Keratinocyte (primary cell): ENCODE data around the gene TM7SF3. TPM values are rescaled to one million over a fixed set of nuclear protein-coding genes. Genes with fewer than 3 reads are reported as not detected.
A peak's percentile ranks its signal among the peaks of the same experiment; 100 is the strongest.

Experiments
- DNase-seq: peaks from one replicate; pipeline ENCODE4 v3.0.0-alpha.2; 2011; ENCODE audit warnings: low read depth, missing footprints, low spot score
- FAIRE-seq: peaks from 2 replicates; lab custom pipeline; 2011; peaks lifted over from hg19 to GRCh38; lab: Jason Lieb, UNC
- H2AFZ ChIP-seq: 2 replicates; pipeline ENCODE4 v1.6.0; 2012; ENCODE audit warnings: low read length, control low read depth, inconsistent platforms; ENCODE audit not compliant: control insufficient read depth
- H3K27ac ChIP-seq: 2 replicates; pipeline ENCODE4 v1.5.1; 2011; ENCODE audit warnings: low read length; ENCODE audit not compliant: control insufficient read depth, insufficient read depth
- H3K27me3 ChIP-seq: 3 replicates; pipeline ENCODE4 v1.6.0; 2011; ENCODE audit warnings: low read length; ENCODE audit not compliant: control insufficient read depth, insufficient read depth; ENCODE audit errors: extremely low read depth
- H3K36me3 ChIP-seq, 2 experiments: 2 replicates in 1 of 2; 3 replicates in 1 of 2; pipeline ENCODE4 v1.5.1; 2011; ENCODE audit warnings: low read length in 2 of 2, mild to moderate bottlenecking in 1 of 2; ENCODE audit not compliant: control insufficient read depth in 2 of 2, insufficient read depth in 2 of 2; ENCODE audit errors: extremely low read depth in 1 of 2
- H3K4me1 ChIP-seq: 3 replicates; pipeline ENCODE4 v1.5.1; 2011; ENCODE audit warnings: low read length; ENCODE audit not compliant: control insufficient read depth, insufficient read depth; ENCODE audit errors: extremely low read depth
- H3K4me2 ChIP-seq: 3 replicates; pipeline ENCODE4 v1.6.0; 2011; ENCODE audit warnings: low read depth, low read length; ENCODE audit not compliant: control insufficient read depth, insufficient read depth; ENCODE audit errors: extremely low read depth
- H3K4me3 ChIP-seq, 3 experiments: fragments of 200-600 bp in 1 of 3; sonication (generic) in 1 of 3; 2 replicates in 2 of 3; 3 replicates in 1 of 3; pipeline ENCODE4 v1.5.1; 2011 to 2016; ENCODE audit warnings: low read length in 3 of 3, mild to moderate bottlenecking in 3 of 3, control low read depth in 2 of 3, inconsistent platforms in 1 of 3, low read depth in 1 of 3, mixed read lengths in 1 of 3, mixed run types in 1 of 3, moderate library complexity in 1 of 3; ENCODE audit not compliant: control insufficient read depth in 2 of 3, insufficient read depth in 2 of 3; ENCODE audit errors: extremely low read depth in 1 of 3
- H3K79me2 ChIP-seq: 2 replicates; pipeline ENCODE4 v1.6.0; 2012; ENCODE audit warnings: low read length; ENCODE audit not compliant: control insufficient read depth, insufficient read depth
- H3K9ac ChIP-seq: 3 replicates; pipeline ENCODE4 v1.6.0; 2011; ENCODE audit warnings: low read length; ENCODE audit not compliant: control insufficient read depth, insufficient read depth; ENCODE audit errors: extremely low read depth
- H3K9me1 ChIP-seq: 3 replicates; pipeline ENCODE4 v1.6.0; 2011; ENCODE audit warnings: low read length; ENCODE audit not compliant: control insufficient read depth, insufficient read depth; ENCODE audit errors: extremely low read depth
- H3K9me3 ChIP-seq: 2 replicates; pipeline ENCODE4 v1.5.1; 2012; ENCODE audit warnings: low read depth, low read length; ENCODE audit not compliant: control insufficient read depth
- H4K20me1 ChIP-seq: 3 replicates; pipeline ENCODE4 v1.6.0; 2011; ENCODE audit warnings: low read length; ENCODE audit not compliant: control insufficient read depth, insufficient read depth; ENCODE audit errors: extremely low read depth
- EZH2 ChIP-seq: IDR thresholded peaks from one replicate; pipeline ENCODE4 v1.6.1; 2012; ENCODE audit warnings: inconsistent platforms, mild to moderate bottlenecking, low read length, moderate library complexity
- dilution Hi-C: fragments of 300-500 bp; cut with MboI; formaldehyde crosslinking; loops from one replicate; pipeline ENCODE4 v1.7.0; 2020; ENCODE audit warnings: low sequenced_read_pairs; ENCODE audit not compliant: extremely low pct_ligation_motif_present
- polyA minus RNA-seq, 3 experiments: library from RNA; depleted of rRNA, polyadenylated mRNA; stranded (reverse); fragments of >200 nt; gene quantifications; 1 replicate in 1 of 3; 2 replicates in 1 of 3; 3 replicates in 1 of 3; pipeline ENCODE4 v1.2.3, GENCODE V29; 2011
- polyA plus RNA-seq, 5 experiments: library from polyadenylated mRNA; depleted of rRNA in 3 of 5; stranded (reverse) in 3 of 5; stranded (forward) in 1 of 5; unstranded in 1 of 5; fragments of >200 nt; gene quantifications; 1 replicate in 1 of 5; 2 replicates in 3 of 5; 3 replicates in 1 of 5; pipeline versions ENCODE4 v1.2.1 to v1.2.3, GENCODE V29; 2011 to 2012; ENCODE audit warnings: missing spikeins in 2 of 5, low read depth in 1 of 5, low replicate concordance in 1 of 5
- TF ChIP-seq, protein P1 (sequence below), 3 experiments: IDR thresholded peaks in 1 of 3; conservative IDR thresholded peaks in 1 of 3; optimal IDR thresholded peaks in 1 of 3; 2 replicates in 2 of 3; 3 replicates in 1 of 3; pipeline versions ENCODE3 to v1.5.1; 2011; ENCODE audit warnings: low read length in 3 of 3, mild to moderate bottlenecking in 3 of 3, moderate library complexity in 2 of 3, control low read depth in 1 of 3, inconsistent platforms in 1 of 3; ENCODE audit not compliant: insufficient read depth in 2 of 3; ENCODE audit errors: extremely low read depth in 1 of 3

TM7SF3 gene, protein sequence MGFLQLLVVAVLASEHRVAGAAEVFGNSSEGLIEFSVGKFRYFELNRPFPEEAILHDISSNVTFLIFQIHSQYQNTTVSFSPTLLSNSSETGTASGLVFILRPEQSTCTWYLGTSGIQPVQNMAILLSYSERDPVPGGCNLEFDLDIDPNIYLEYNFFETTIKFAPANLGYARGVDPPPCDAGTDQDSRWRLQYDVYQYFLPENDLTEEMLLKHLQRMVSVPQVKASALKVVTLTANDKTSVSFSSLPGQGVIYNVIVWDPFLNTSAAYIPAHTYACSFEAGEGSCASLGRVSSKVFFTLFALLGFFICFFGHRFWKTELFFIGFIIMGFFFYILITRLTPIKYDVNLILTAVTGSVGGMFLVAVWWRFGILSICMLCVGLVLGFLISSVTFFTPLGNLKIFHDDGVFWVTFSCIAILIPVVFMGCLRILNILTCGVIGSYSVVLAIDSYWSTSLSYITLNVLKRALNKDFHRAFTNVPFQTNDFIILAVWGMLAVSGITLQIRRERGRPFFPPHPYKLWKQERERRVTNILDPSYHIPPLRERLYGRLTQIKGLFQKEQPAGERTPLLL
- polyA plus RNA-seq (228 to 461 TPM (median 407 TPM) in 3 replicates), polyA minus RNA-seq (330 to 560 TPM (median 548 TPM) in 3 replicates)
- 53.1 TPM for polyA plus RNA-seq (2011; ENCODE audit: low read depth)
- polyA plus RNA-seq (2011; cell fraction: cytosol; rRNA removed), result 238 and 550 TPM in 2 replicates
- 412 and 455 TPM in 2 replicates for polyA plus RNA-seq (2011; cell fraction: nucleus; rRNA removed)
- 126 and 170 TPM in 2 replicates for polyA plus RNA-seq (2012; ENCODE audit: low replicate concordance)
- polyA minus RNA-seq (2011; cell fraction: cytosol; rRNA and poly(A)+ RNA removed), result 257 TPM
- polyA minus RNA-seq (2011; cell fraction: nucleus; rRNA and poly(A)+ RNA removed), result 276 and 427 TPM in 2 replicates

- FAIRE-seq (no peak), DNase-seq (peak; percentile 46)
- H3K9me3 ChIP-seq, result no peaks in the 10 kb centered on the region
- H3K9me1 ChIP-seq, result no peaks in the 10 kb centered on the region
- peaks cover 44% of the 10 kb centered on the region for H3K4me1 ChIP-seq
- H3K27me3 ChIP-seq, result no peaks in the 10 kb centered on the region
- H4K20me1 ChIP-seq, result no peaks in the 10 kb centered on the region
- dilution Hi-C loops, result no loop called here
- peak within 1 kb of the TSS; percentile 88 for H3K9ac ChIP-seq
- peak within 1 kb of the TSS; percentile 95 for H3K27ac ChIP-seq
- no peak for TF ChIP-seq EZH2
- TF ChIP-seq, protein P1, sequence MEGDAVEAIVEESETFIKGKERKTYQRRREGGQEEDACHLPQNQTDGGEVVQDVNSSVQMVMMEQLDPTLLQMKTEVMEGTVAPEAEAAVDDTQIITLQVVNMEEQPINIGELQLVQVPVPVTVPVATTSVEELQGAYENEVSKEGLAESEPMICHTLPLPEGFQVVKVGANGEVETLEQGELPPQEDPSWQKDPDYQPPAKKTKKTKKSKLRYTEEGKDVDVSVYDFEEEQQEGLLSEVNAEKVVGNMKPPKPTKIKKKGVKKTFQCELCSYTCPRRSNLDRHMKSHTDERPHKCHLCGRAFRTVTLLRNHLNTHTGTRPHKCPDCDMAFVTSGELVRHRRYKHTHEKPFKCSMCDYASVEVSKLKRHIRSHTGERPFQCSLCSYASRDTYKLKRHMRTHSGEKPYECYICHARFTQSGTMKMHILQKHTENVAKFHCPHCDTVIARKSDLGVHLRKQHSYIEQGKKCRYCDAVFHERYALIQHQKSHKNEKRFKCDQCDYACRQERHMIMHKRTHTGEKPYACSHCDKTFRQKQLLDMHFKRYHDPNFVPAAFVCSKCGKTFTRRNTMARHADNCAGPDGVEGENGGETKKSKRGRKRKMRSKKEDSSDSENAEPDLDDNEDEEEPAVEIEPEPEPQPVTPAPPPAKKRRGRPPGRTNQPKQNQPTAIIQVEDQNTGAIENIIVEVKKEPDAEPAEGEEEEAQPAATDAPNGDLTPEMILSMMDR (optimal IDR thresholded peaks at IDR 0.05 in 1 of 3, IDR thresholded peaks at IDR 0.05 in 1 of 3, conservative IDR thresholded peaks at IDR 0.05 in 1 of 3; ENCODE audit: extremely low read depth in 1 of 3, insufficient read depth in 2 of 3, low read length in 3 of 3), result peak; percentile 79 to 84 (median 83)
- peak within 1 kb of the TSS; percentile 97 for H3K4me2 ChIP-seq
- H3K36me3 ChIP-seq, result peaks cover 0 to 2% of the 10 kb centered on the region in 2 experiments
- peaks cover 44% of the 10 kb centered on the region for H3K79me2 ChIP-seq
- peak within 1 kb of the TSS; percentile 96 for H2AFZ ChIP-seq
- peak within 1 kb of the TSS; percentile 90 to 93 (median 91) for H3K4me3 ChIP-seq
Measured at GRCh38 chr12:27014085-27014858, at the start of gene TM7SF3. TM7SF3 (minus strand) TSS chr12:27014384; CDS start chr12:27014168, 216 bp downstream.

GRCh38 chr12:27063250-27063851, 49.2 kb upstream of the TM7SF3 start:
- no peaks in the 10 kb centered on the region for H3K9me3 ChIP-seq
- H3K4me2 ChIP-seq, result no peak overlapping the region
- dilution Hi-C loops, result no loop called here
- H3K79me2 ChIP-seq, result no peaks in the 10 kb centered on the region
- no peaks in the 10 kb centered on the region for H3K9me1 ChIP-seq
- no peaks in the 10 kb centered on the region for H4K20me1 ChIP-seq
- H3K36me3 ChIP-seq, result peaks cover 0 to 1% of the 10 kb centered on the region in 2 experiments
- H3K4me1 ChIP-seq, result no peaks in the 10 kb centered on the region
- no peaks in the 10 kb centered on the region for H3K27me3 ChIP-seq
- no peak overlapping the region for H3K4me3 ChIP-seq
- no peak overlapping the region for H2AFZ ChIP-seq
- no peak overlapping the region for H3K9ac ChIP-seq
- FAIRE-seq (no peak), DNase-seq (no peak)
- TF ChIP-seq, protein P1 (optimal IDR thresholded peaks at IDR 0.05 in 1 of 3, IDR thresholded peaks at IDR 0.05 in 1 of 3, conservative IDR thresholded peaks at IDR 0.05 in 1 of 3; ENCODE audit: extremely low read depth in 1 of 3, insufficient read depth in 2 of 3, low read length in 3 of 3), result no peak
- TF ChIP-seq EZH2, result no peak
- H3K27ac ChIP-seq, result no peak overlapping the region
